ENCODE data around the gene LRP5.

- TF ChIP-seq CTCF (IDR thresholded peaks at IDR 0.05) (no peak), POLR2A (IDR thresholded peaks at IDR 0.05) (no peak), POLR2AphosphoS5 (IDR thresholded peaks at IDR 0.05; ENCODE audit: insufficient read depth in 1 of 2, low read depth in 1 of 2) (no peak)
These were observed 25.8 kb downstream of the LRP5 start for GRCh38 chr11:68338051-68338780.

Measured in vagina (tissue), 2 donors.